Measurements from ENCODE around the gene MED27.

DNA sequence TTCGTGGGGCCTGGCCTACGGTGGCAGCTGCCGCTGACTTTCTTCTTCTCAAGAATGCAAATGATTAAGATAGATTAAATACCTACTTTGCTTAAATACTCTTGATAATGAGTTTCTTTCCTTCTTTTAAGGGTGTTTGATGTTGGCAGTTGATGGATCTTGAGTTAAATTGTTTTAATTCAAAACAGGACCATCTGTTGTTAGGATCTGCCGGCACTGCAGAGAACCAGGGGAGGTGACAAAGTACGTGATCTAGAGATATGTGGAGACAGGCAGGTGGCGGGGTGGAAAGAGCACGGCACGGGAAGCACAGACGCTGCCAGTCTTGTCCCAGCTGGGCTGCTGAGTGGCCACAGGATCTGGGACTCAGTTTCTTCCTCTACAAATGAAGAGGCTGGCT, 37.9 kb downstream of the MED27 start:
- TF ChIP-seq POLR2A (IDR thresholded peaks at IDR 0.05; ENCODE audit: low read depth) (no peak), POLR2AphosphoS5 (IDR thresholded peaks at IDR 0.05) (no peak)
- TF ChIP-seq, protein P1, sequence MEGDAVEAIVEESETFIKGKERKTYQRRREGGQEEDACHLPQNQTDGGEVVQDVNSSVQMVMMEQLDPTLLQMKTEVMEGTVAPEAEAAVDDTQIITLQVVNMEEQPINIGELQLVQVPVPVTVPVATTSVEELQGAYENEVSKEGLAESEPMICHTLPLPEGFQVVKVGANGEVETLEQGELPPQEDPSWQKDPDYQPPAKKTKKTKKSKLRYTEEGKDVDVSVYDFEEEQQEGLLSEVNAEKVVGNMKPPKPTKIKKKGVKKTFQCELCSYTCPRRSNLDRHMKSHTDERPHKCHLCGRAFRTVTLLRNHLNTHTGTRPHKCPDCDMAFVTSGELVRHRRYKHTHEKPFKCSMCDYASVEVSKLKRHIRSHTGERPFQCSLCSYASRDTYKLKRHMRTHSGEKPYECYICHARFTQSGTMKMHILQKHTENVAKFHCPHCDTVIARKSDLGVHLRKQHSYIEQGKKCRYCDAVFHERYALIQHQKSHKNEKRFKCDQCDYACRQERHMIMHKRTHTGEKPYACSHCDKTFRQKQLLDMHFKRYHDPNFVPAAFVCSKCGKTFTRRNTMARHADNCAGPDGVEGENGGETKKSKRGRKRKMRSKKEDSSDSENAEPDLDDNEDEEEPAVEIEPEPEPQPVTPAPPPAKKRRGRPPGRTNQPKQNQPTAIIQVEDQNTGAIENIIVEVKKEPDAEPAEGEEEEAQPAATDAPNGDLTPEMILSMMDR (IDR thresholded peaks at IDR 0.05), result no peak
